GM19351 (cell line): Measurements from ENCODE around the gene DLG5.

ENCODE experiments used
- ATAC-seq: cut with Tn5 transposase; IDR thresholded peaks from one replicate; pipeline ENCODE4 v1.9.1; 2021; ENCODE audit warnings: mild to moderate bottlenecking, moderate library complexity; ENCODE audit not compliant: unreplicated experiment

DLG5 gene

GRCh38 chr10:77844713-77845445 is 81.7 kb downstream of the DLG5 start:
- no peak for ATAC-seq

DNA sequence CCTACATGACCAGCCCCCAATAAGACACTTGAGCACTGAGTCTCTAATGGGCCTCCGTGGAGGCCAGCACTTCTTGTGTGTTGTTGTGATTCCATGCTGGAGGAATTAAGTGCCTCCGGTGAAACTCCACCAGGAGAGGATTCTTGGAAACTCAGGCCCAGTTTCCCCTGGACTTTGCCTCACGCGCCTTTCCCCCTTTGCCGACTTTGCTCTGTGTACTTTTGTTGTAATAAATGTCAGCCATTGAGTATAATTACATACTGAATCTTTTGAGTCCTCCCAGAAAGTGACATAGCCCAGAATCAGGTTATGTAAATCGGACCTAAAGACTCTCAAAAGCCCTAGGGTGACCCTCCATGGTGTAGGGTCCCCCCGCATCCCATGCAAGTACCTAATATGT is 82.4 kb downstream of the DLG5 start:
- no peak for ATAC-seq

GRCh38 chr10:77843264-77843663 is 83.3 kb downstream of the DLG5 start:
- ATAC-seq: no peak

DNA sequence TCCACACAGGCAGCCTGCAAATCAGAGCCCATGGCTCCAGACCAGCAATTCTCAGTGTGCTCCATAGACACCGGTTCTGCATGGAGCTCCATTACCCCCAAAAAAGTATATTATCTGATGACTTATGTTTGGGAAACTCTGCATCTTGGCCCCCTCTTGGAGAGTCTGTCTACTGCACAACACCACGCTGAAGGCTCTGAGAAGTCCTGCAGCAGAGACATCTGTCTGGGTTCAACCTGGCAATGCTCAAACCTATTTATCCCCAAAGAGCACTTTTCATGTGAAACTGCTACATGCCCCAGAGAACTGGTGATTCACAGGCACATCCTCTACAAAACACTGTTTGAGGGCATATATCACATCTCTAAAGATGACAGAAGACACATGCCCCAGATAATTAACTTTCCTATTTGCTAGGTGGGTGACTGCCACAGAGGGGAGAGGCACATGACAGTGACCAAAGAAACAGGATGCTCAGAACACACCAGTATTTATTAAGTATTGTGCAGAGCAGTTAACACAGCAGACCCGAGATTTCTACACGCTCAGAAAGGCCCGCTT is 83.8 kb downstream of the DLG5 start:
- ATAC-seq: no peak

DNA sequence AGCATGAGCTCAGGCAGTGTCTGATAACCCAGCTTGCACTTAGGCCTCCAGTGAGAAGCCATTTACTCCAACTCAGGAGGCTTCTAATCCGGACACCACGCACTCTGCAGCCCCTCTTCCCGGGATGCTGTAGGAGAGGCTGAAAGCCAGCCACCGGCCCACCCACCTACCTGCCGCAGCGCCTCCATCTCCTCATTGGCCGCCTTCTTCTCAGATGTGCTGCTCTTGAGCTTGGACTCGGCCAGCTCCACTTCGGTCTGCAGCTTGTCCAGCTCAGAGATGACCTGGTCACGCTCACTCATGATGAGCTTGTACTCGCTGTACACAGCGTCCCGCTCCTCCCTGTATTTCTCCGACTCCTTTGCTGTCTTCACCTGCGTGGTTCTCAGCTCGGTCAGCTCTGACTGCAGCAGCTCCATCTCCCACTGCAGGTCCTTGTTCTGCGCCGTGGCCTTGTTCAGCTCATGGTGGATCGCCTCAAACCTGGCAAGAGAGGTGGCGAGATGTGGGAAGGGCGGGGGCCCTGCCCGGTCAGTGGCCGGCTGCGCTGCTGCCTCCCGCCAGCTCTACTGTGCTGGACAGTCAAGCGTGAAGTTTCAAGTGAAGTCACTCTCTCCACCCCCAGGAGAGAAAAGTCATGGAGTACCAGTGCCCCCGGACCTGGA is 84.7 kb downstream of the DLG5 start:
- no peak for ATAC-seq

DNA sequence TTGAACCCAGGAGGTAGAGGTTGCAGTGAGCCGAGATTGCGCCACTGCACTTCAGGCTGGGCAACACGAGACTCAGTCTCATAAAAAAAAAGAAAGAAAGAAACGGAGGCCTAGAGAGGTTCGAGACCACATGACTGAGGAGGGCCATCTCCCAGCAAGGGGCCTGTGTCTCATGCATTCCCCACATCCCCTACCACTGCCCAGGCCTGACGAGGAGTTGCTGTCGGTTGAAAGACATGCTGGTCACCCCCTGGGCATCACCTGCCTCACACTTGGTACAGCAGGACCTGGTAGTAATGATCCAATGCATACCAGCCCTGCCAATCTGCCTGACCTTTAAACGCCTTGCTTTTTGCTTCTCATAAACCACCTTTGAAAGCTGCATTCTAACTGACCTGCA is 85.9 kb downstream of the DLG5 start:
- ATAC-seq: no peak

- no peak for ATAC-seq
These were observed 88.5 kb downstream of the DLG5 start for GRCh38 chr10:77837925-77838595.

GRCh38 chr10:77837248-77837924 is 89.2 kb downstream of the DLG5 start:
- ATAC-seq: peak; percentile 92

DNA sequence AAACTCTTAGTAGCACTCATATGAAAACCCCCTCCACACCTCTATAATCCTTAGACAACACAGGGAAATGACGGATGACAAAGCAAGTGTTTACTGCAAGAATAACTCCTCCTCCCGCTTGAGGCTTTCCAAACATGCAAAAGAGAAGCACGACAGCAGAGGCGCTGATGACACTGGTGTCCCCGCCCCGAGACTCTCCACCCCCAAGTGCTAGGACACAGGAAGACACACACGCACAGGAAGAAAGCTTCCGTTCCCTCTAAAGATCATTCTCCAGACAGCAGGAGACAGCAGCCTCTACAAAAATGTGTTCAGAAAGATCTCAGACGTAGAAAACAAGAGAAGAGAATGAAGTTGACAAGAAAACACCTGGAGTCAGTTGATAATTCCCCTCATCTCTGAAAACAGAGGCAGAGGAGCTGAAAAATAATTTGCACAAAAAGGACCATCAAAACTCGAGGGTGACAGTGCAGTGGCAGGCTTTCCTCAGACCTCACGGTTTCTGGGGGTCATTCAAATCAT is 90.2 kb downstream of the DLG5 start:
- peak; percentile 71 for ATAC-seq

DNA sequence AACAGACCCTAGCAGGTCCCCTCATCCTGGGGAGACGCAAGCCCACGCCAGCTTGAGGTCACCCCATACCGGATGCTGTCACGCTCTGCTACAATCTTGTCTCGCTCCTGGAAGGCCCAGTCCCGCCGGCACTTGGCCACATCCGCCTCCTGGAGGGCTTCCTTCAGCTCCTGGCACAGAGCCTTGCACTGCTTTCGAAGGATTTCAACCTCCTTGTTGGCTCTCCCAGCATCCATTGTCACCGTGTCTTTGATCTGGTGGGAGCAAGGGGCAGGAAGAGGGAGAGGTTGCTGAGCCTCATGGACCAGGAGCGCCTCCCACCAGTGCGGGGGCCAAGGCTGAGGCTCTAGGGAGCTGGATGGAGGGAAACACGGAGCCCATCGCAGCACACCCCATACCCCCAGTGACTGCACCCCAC is 90.9 kb downstream of the DLG5 start:
- ATAC-seq: no peak

GRCh38 chr10:77834943-77835668 is 91.4 kb downstream of the DLG5 start:
- ATAC-seq: no peak

GRCh38 chr10:77834540-77834939 is 92.0 kb downstream of the DLG5 start:
- ATAC-seq: no peak

- no peak for ATAC-seq
These were observed 92.8 kb downstream of the DLG5 start for GRCh38 chr10:77833792-77834191.

DNA sequence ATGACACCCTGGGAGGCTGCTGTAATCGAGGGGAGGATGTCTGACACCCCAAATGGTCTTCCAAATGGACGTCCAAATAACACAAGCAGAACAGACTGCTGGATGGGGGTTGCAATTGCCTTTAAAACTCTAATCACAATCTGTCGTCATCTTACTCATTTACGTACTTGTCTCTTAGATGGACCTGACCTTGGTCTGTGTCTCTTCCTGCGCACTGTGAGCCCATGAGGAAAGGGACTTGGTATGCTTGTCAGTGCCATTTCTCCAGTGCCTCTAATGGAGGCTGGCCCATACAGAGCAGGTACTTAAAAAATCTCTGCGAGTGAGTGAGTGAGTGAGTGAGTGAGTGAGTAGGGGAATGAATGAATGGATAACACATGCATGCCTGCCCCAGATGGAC is 93.3 kb downstream of the DLG5 start:
- no peak for ATAC-seq

- no peak for ATAC-seq
These were observed 94.3 kb downstream of the DLG5 start for GRCh38 chr10:77832238-77832637.

- no peak for ATAC-seq
These were observed 97.2 kb downstream of the DLG5 start for GRCh38 chr10:77829356-77829755.

GRCh38 chr10:77828377-77828776 is 98.2 kb downstream of the DLG5 start:
- no peak for ATAC-seq

- ATAC-seq: no peak
These were observed 99.2 kb downstream of the DLG5 start for GRCh38 chr10:77827366-77827765.

DNA sequence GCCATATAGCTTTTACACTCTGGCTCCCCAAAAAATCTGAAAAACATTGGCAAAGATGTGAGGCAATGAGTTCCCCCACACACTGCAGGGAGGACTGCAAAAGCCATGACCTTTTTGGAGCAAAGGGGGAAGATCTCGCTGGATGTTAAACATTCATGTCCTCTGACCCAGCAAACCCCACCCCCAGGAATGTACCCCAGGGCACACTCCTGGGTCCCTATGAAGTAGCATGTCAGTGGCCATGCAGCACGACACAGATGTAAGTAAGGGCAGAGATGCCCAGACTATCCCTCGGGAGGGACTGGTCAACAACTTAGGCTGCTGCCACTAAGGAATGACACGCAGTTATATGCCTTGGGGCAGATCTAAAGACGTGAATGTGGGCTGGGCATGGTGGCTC is 100.6 kb downstream of the DLG5 start:
- no peak for ATAC-seq

DNA sequence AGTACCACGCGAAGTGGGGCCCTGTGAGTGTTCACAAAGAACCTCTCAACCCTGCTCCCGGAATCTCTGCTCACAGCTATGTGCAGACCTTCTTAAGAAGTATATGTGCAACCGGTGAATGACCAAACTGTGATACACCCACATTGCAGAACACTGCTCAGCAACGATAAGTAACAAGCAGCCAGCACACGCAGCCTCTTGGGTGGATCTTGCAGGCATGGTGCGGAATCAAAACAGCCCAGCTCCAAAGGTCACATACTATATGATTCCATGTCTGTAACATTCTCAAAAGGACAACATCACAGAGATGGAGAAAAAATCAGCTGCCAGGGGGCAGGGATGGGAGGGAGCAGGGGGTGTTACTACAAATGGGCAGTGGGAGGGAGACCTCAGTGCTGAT is 101.6 kb downstream of the DLG5 start:
- no peak for ATAC-seq
